Measurements from ENCODE around the gene SGMS1. TPM values are rescaled to one million over a fixed set of nuclear protein-coding genes. Genes with fewer than 3 reads are reported as not detected.
A peak's percentile ranks its signal among the peaks of the same experiment; 100 is the strongest.

Gene SGMS1
- total RNA-seq, 1 donor: 68.0 TPM

- no peak overlapping the region for H3K4me3 ChIP-seq (ENCODE audit: insufficient read depth, low read length)
- H4K20me1 ChIP-seq (ENCODE audit: insufficient read depth, low read length): peaks cover 5% of the 10 kb centered on the region
- peaks cover 68% of the 10 kb centered on the region for H3K79me2 ChIP-seq (ENCODE audit: insufficient read depth, low read length)
- TF ChIP-seq CTCF (IDR thresholded peaks at IDR 0.05; ENCODE audit: extremely low read depth, low read depth, low read length): no peak
- H2AFZ ChIP-seq (ENCODE audit: low read length): no peak overlapping the region
- peak overlapping the region; percentile 51 for H3K27ac ChIP-seq (ENCODE audit: low read depth, low read length)
- no peaks in the 10 kb centered on the region for H3K9me3 ChIP-seq (ENCODE audit: low read depth, low read length)
- no peaks in the 10 kb centered on the region for H3K27me3 ChIP-seq (ENCODE audit: insufficient read depth, low read length)
- no peak overlapping the region for H3K4me2 ChIP-seq (ENCODE audit: insufficient read depth, low read length)
- DNase-seq (ENCODE audit: insufficient read length, low spot score, missing footprints): no peak
- H3K4me1 ChIP-seq (ENCODE audit: insufficient read depth, low read length): peaks cover 47% of the 10 kb centered on the region
- no peaks in the 10 kb centered on the region for H3K36me3 ChIP-seq (ENCODE audit: insufficient read depth, low read length)
Observed at GRCh38 chr10:50394832-50395231, 228.9 kb downstream of the SGMS1 start.

- H3K27ac ChIP-seq (ENCODE audit: low read depth, low read length): peak overlapping the region; percentile 51
- TF ChIP-seq CTCF (IDR thresholded peaks at IDR 0.05; ENCODE audit: extremely low read depth, low read depth, low read length): no peak
- H2AFZ ChIP-seq (ENCODE audit: low read length): no peak overlapping the region
- peaks cover 5% of the 10 kb centered on the region for H4K20me1 ChIP-seq (ENCODE audit: insufficient read depth, low read length)
- peaks cover 73% of the 10 kb centered on the region for H3K79me2 ChIP-seq (ENCODE audit: insufficient read depth, low read length)
- no peaks in the 10 kb centered on the region for H3K27me3 ChIP-seq (ENCODE audit: insufficient read depth, low read length)
- peak overlapping the region; percentile 25 for H3K4me2 ChIP-seq (ENCODE audit: insufficient read depth, low read length)
- no peaks in the 10 kb centered on the region for H3K36me3 ChIP-seq (ENCODE audit: insufficient read depth, low read length)
- H3K9me3 ChIP-seq (ENCODE audit: low read depth, low read length): no peaks in the 10 kb centered on the region
- peak; percentile 79 for DNase-seq (ENCODE audit: insufficient read length, low spot score, missing footprints)
- H3K4me1 ChIP-seq (ENCODE audit: insufficient read depth, low read length): peaks cover 47% of the 10 kb centered on the region
- H3K4me3 ChIP-seq (ENCODE audit: insufficient read depth, low read length): no peak overlapping the region
Observed at GRCh38 chr10:50393784-50394467, 229.8 kb downstream of the SGMS1 start.

- H3K4me2 ChIP-seq (ENCODE audit: insufficient read depth, low read length): peak overlapping the region; percentile 25
- peaks cover 45% of the 10 kb centered on the region for H3K4me1 ChIP-seq (ENCODE audit: insufficient read depth, low read length)
- H3K27me3 ChIP-seq (ENCODE audit: insufficient read depth, low read length): no peaks in the 10 kb centered on the region
- no peak for DNase-seq (ENCODE audit: insufficient read length, low spot score, missing footprints)
- no peak overlapping the region for H2AFZ ChIP-seq (ENCODE audit: low read length)
- H4K20me1 ChIP-seq (ENCODE audit: insufficient read depth, low read length): peaks cover 5% of the 10 kb centered on the region
- TF ChIP-seq CTCF (IDR thresholded peaks at IDR 0.05; ENCODE audit: extremely low read depth, low read depth, low read length): no peak
- H3K36me3 ChIP-seq (ENCODE audit: insufficient read depth, low read length): no peaks in the 10 kb centered on the region
- H3K4me3 ChIP-seq (ENCODE audit: insufficient read depth, low read length): no peak overlapping the region
- H3K9me3 ChIP-seq (ENCODE audit: low read depth, low read length): no peaks in the 10 kb centered on the region
- H3K79me2 ChIP-seq (ENCODE audit: insufficient read depth, low read length): peaks cover 73% of the 10 kb centered on the region
- H3K27ac ChIP-seq (ENCODE audit: low read depth, low read length): peak overlapping the region; percentile 51
Observed at GRCh38 chr10:50392966-50393718, 230.6 kb downstream of the SGMS1 start.

GRCh38 chr10:50392426-50392825 lies 231.3 kb downstream of the SGMS1 start:
- DNase-seq (ENCODE audit: insufficient read length, low spot score, missing footprints): no peak
- Histone ChIP-seq H3K9me3 (ENCODE audit: low read depth, low read length) (no peaks in the 10 kb centered on the region), H3K4me2 (ENCODE audit: insufficient read depth, low read length) (no peak overlapping the region), H3K27ac (ENCODE audit: low read depth, low read length) (no peak overlapping the region), H4K20me1 (ENCODE audit: insufficient read depth, low read length) (peaks cover 5% of the 10 kb centered on the region), H3K36me3 (ENCODE audit: insufficient read depth, low read length) (no peaks in the 10 kb centered on the region), H3K4me1 (ENCODE audit: insufficient read depth, low read length) (peaks cover 42% of the 10 kb centered on the region), H3K4me3 (ENCODE audit: insufficient read depth, low read length) (no peak overlapping the region), H2AFZ (ENCODE audit: low read length) (no peak overlapping the region), H3K27me3 (ENCODE audit: insufficient read depth, low read length) (no peaks in the 10 kb centered on the region), H3K79me2 (ENCODE audit: insufficient read depth, low read length) (peaks cover 75% of the 10 kb centered on the region)
- TF ChIP-seq CTCF (IDR thresholded peaks at IDR 0.05; ENCODE audit: extremely low read depth, low read depth, low read length): no peak
